ENCODE data around the gene TPPP2. TPM values are rescaled to one million over a fixed set of nuclear protein-coding genes. Genes with fewer than 3 reads are reported as not detected.

The TPPP2 gene
- total RNA-seq, 4 donors from 2014 or later = not detected

GRCh38 chr14:21048638-21049037 is 18.6 kb downstream of the TPPP2 start:
- DNase-seq (ENCODE audit: extremely low spot score) = no peak
- Histone ChIP-seq H3K4me1 (peaks cover 13 to 26% (median 19%) of the 10 kb centered on the region in 4 donors), H3K9me3 (no peaks in the 10 kb centered on the region), H3K36me3 (no peaks in the 10 kb centered on the region), H3K4me3 (no peak overlapping the region), H3K27me3 (no peaks in the 10 kb centered on the region), H3K27ac (replicated peaks in 1 of 4) (no peak overlapping the region)
- TF ChIP-seq POLR2AphosphoS5 (IDR thresholded peaks at IDR 0.05) (no peak), POLR2A (IDR thresholded peaks at IDR 0.05; ENCODE audit: low read depth) (no peak), EP300 (IDR thresholded peaks at IDR 0.05) (no peak)
- TF ChIP-seq, protein P1, sequence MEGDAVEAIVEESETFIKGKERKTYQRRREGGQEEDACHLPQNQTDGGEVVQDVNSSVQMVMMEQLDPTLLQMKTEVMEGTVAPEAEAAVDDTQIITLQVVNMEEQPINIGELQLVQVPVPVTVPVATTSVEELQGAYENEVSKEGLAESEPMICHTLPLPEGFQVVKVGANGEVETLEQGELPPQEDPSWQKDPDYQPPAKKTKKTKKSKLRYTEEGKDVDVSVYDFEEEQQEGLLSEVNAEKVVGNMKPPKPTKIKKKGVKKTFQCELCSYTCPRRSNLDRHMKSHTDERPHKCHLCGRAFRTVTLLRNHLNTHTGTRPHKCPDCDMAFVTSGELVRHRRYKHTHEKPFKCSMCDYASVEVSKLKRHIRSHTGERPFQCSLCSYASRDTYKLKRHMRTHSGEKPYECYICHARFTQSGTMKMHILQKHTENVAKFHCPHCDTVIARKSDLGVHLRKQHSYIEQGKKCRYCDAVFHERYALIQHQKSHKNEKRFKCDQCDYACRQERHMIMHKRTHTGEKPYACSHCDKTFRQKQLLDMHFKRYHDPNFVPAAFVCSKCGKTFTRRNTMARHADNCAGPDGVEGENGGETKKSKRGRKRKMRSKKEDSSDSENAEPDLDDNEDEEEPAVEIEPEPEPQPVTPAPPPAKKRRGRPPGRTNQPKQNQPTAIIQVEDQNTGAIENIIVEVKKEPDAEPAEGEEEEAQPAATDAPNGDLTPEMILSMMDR (IDR thresholded peaks at IDR 0.05) = no peak
- 77% methylated on average over 2 of the region's 2 CpGs for WGBS
- intact Hi-C loops (cut with DNase I) = loop anchor here (10.0 kb wide), 1 partner anchor 194 kb away; no protein-coding TSS in a partner anchor

DNA sequence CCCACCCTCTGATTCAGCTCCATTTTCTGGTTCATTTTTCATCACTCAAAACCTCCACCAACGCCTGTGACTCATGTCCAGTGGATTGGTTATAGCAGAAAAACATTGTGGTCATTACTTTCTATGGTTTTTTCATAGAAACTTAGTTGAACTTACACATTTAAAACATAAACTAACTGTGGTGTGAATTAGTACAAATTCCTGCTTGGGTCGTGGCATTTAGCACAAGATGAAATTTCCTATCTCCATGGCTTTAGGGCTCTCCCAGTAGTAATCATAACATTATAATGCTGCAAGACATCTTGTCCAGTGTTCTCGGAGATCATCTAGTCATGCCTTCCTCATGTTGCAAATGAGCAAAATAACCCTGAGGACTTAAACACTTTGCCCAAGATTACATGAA is 19.3 kb downstream of the TPPP2 start:
- TF ChIP-seq EP300 (IDR thresholded peaks at IDR 0.05) (no peak), POLR2A (IDR thresholded peaks at IDR 0.05; ENCODE audit: low read depth) (no peak), POLR2AphosphoS5 (IDR thresholded peaks at IDR 0.05) (no peak)
- TF ChIP-seq, protein P1 (IDR thresholded peaks at IDR 0.05) = no peak
- Histone ChIP-seq H3K4me3 (no peak overlapping the region), H3K36me3 (no peaks in the 10 kb centered on the region), H3K9me3 (no peaks in the 10 kb centered on the region), H3K4me1 (peaks cover 7 to 19% (median 12%) of the 10 kb centered on the region in 4 donors), H3K27me3 (no peaks in the 10 kb centered on the region), H3K27ac (replicated peaks in 1 of 4) (no peak overlapping the region)
- no peak for DNase-seq (ENCODE audit: extremely low spot score)
- WGBS = 74% methylated on average over 3 of the region's 3 CpGs
- intact Hi-C loops (cut with DNase I) = loop anchor here (10.0 kb wide), 1 partner anchor 194 kb away; no protein-coding TSS in a partner anchor

DNA sequence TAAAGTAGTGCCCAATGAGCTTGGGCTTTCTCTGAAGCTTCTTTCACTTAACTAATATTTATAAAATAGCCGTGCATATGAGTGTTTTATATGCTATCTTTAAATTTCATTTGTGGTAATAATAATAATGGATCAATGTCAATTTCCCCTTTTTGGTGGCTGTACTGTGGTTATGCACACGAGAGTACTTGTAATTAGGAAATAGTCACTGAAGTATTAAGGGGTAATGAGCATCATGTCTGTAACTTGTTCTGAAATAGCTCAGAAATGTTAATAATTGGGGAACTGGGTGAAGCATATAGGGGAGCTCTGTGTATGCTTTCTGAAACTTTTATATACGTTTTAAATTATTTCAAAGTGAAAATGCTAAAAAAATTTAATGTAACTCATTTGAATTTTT is 20.6 kb downstream of the TPPP2 start:
- Histone ChIP-seq H3K36me3 (no peaks in the 10 kb centered on the region), H3K4me1 (peaks cover 0 to 16% (median 11%) of the 10 kb centered on the region in 4 donors), H3K27me3 (no peaks in the 10 kb centered on the region), H3K4me3 (no peak overlapping the region), H3K9me3 (no peaks in the 10 kb centered on the region), H3K27ac (replicated peaks in 1 of 4) (no peak overlapping the region)
- TF ChIP-seq POLR2A (IDR thresholded peaks at IDR 0.05; ENCODE audit: low read depth) (no peak), POLR2AphosphoS5 (IDR thresholded peaks at IDR 0.05) (no peak), EP300 (IDR thresholded peaks at IDR 0.05) (no peak)
- TF ChIP-seq, protein P1 (IDR thresholded peaks at IDR 0.05) = no peak
- no peak for DNase-seq (ENCODE audit: extremely low spot score)
- 60% methylated on average over 3 of the region's 3 CpGs for WGBS
- intact Hi-C loops (cut with DNase I) = no loop called here

DNA sequence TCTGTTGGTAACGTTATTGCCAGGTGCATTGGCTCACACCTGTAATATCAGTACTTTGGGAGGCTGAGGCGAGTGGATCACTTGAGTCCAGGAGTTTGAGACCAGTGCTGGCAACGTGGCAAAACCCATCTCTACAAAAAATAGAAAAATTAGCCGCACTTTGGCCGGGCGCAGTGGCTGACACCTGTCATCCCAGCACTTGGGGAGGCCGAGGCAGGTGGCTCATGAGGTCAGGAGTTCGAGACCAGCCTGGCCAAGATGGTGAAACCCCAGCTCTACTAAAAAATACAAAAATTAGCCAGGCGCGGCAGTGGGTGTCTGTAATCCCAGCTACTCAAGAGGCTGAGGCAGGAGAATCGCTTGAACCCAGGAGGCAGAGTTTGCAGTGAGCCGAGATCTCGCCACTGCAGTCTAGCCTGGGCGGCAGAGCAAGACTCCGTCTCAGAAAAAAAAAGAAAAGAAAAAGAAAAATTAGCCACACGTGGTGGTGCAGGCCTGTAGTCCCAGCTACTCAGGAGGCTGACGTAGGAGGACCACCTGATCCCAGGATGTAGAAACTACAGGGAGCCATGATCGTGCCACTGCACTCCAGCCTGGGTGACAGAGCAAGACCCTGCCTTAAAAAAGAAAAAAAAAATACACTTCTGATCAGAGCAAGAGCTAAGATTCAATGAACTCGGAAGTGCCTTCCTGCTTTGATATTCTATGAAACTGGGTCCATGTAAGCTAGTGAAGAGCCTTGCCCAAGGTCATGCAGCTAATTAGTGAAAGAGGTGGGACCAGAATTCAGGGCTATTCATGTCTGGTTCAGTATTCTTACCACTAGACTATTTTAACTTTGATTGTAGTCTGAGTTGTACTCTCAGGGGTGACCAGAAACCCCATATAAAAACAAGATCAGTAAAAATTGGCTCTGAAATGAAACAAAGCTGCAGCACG is 23.4 kb downstream of the TPPP2 start:
- intact Hi-C loops (cut with DNase I) = no loop called here
- Histone ChIP-seq H3K4me1 (peaks cover 0 to 3% (median 0%) of the 10 kb centered on the region in 4 donors), H3K9me3 (no peaks in the 10 kb centered on the region), H3K27ac (replicated peaks in 1 of 4) (no peak overlapping the region), H3K4me3 (no peak overlapping the region), H3K27me3 (no peaks in the 10 kb centered on the region), H3K36me3 (no peaks in the 10 kb centered on the region)
- no peak for DNase-seq (ENCODE audit: extremely low spot score)
- no peak for TF ChIP-seq POLR2AphosphoS5 (IDR thresholded peaks at IDR 0.05)
- no peak for TF ChIP-seq EP300 (IDR thresholded peaks at IDR 0.05)
- TF ChIP-seq POLR2A (IDR thresholded peaks at IDR 0.05; ENCODE audit: low read depth) = no peak
- TF ChIP-seq, protein P1 (IDR thresholded peaks at IDR 0.05) = no peak
- WGBS = 92% methylated on average over 20 of the region's 20 CpGs

All from esophagus muscularis mucosa (tissue), 4 donors.